ENCODE data around the gene CSNK1G2.

The CSNK1G2 gene

GRCh38 chr19:1980091-1980808, 39.3 kb downstream of the CSNK1G2 start:
- no peak for ATAC-seq
- no peak for TF ChIP-seq ZNF8 (CRISPR knock-in tag; IDR thresholded peaks at IDR 0.05)
- no peak for TF ChIP-seq ARNTL (CRISPR knock-in tag; IDR thresholded peaks at IDR 0.05; ENCODE audit: borderline replicate concordance, low read depth)
- no peak for TF ChIP-seq ZFP3 (CRISPR knock-in tag; IDR thresholded peaks at IDR 0.05)
- no peak for TF ChIP-seq PPARA (CRISPR knock-in tag; IDR thresholded peaks at IDR 0.05; ENCODE audit: borderline replicate concordance)

- TF ChIP-seq ESRRG (CRISPR knock-in tag; IDR thresholded peaks at IDR 0.05) = no peak
- no peak for TF ChIP-seq OSR1 (CRISPR knock-in tag; IDR thresholded peaks at IDR 0.05)
- TF ChIP-seq BACH2 (CRISPR knock-in tag; IDR thresholded peaks at IDR 0.05; ENCODE audit: borderline replicate concordance) = no peak
- no peak for TF ChIP-seq CSDC2 (CRISPR knock-in tag; IDR thresholded peaks at IDR 0.05)
- TF ChIP-seq ZNF70 (CRISPR knock-in tag; IDR thresholded peaks at IDR 0.05) = no peak
- TF ChIP-seq TOX (CRISPR knock-in tag; IDR thresholded peaks at IDR 0.05; ENCODE audit: borderline replicate concordance) = no peak
- no peak for TF ChIP-seq ZFP3 (CRISPR knock-in tag; IDR thresholded peaks at IDR 0.05)
- no peak for TF ChIP-seq CREB5 (CRISPR knock-in tag; IDR thresholded peaks at IDR 0.05; ENCODE audit: low read depth)
- no peak for TF ChIP-seq ZNF565 (CRISPR knock-in tag; conservative IDR thresholded peaks at IDR 0.05; ENCODE audit: low read depth)
- TF ChIP-seq POU6F1 (CRISPR knock-in tag; IDR thresholded peaks at IDR 0.05; ENCODE audit: borderline replicate concordance, low read depth) = no peak
- no peak for TF ChIP-seq ZC3H10 (CRISPR knock-in tag; IDR thresholded peaks at IDR 0.05)
- no peak for TF ChIP-seq SNAI2 (CRISPR knock-in tag; IDR thresholded peaks at IDR 0.05)
- no peak for TF ChIP-seq ZFP30 (CRISPR knock-in tag; IDR thresholded peaks at IDR 0.05)
- no peak for TF ChIP-seq ISL1 (CRISPR knock-in tag; IDR thresholded peaks at IDR 0.05)
- ATAC-seq = no peak
These were observed 39.8 kb downstream of the CSNK1G2 start for GRCh38 chr19:1980809-1981181.

- ATAC-seq = no peak
- TF ChIP-seq GLIS3 (CRISPR knock-in tag; IDR thresholded peaks at IDR 0.05) (no peak), CSRNP3 (CRISPR knock-in tag; IDR thresholded peaks at IDR 0.05) (no peak)
These were observed 40.3 kb downstream of the CSNK1G2 start for GRCh38 chr19:1981253-1981652.

GRCh38 chr19:1984357-1984756, 43.4 kb downstream of the CSNK1G2 start:
- no peak for ATAC-seq
- TF ChIP-seq ARNTL (CRISPR knock-in tag; IDR thresholded peaks at IDR 0.05; ENCODE audit: borderline replicate concordance, low read depth) (no peak), RARB (CRISPR knock-in tag; IDR thresholded peaks at IDR 0.05) (no peak), PATZ1 (CRISPR knock-in tag; IDR thresholded peaks at IDR 0.05; ENCODE audit: borderline replicate concordance) (no peak), POU6F1 (CRISPR knock-in tag; IDR thresholded peaks at IDR 0.05; ENCODE audit: borderline replicate concordance, low read depth) (no peak), ISL1 (CRISPR knock-in tag; IDR thresholded peaks at IDR 0.05) (no peak), ZFP30 (CRISPR knock-in tag; IDR thresholded peaks at IDR 0.05) (no peak), ZFP3 (CRISPR knock-in tag; IDR thresholded peaks at IDR 0.05) (no peak), OSR1 (CRISPR knock-in tag; IDR thresholded peaks at IDR 0.05) (no peak), TOX (CRISPR knock-in tag; IDR thresholded peaks at IDR 0.05; ENCODE audit: borderline replicate concordance) (no peak), ZNF8 (CRISPR knock-in tag; IDR thresholded peaks at IDR 0.05) (no peak), BACH2 (CRISPR knock-in tag; IDR thresholded peaks at IDR 0.05; ENCODE audit: borderline replicate concordance) (no peak), TCF4 (CRISPR knock-in tag; IDR thresholded peaks at IDR 0.05; ENCODE audit: borderline replicate concordance) (no peak), SNAI2 (CRISPR knock-in tag; IDR thresholded peaks at IDR 0.05) (no peak), ZNF70 (CRISPR knock-in tag; IDR thresholded peaks at IDR 0.05) (no peak), TSHZ2 (CRISPR knock-in tag; IDR thresholded peaks at IDR 0.05) (no peak), PPARA (CRISPR knock-in tag; IDR thresholded peaks at IDR 0.05; ENCODE audit: borderline replicate concordance) (no peak), CSRNP3 (CRISPR knock-in tag; IDR thresholded peaks at IDR 0.05) (no peak), CSDC2 (CRISPR knock-in tag; IDR thresholded peaks at IDR 0.05) (no peak), ZC3H10 (CRISPR knock-in tag; IDR thresholded peaks at IDR 0.05) (no peak)

Data from SK-N-SH treated with all-trans-retinoic acid at 6 μM for 48 hours (cell line).